CD4-positive, CD25-positive, alpha-beta regulatory T cell (primary cell): Measurements from ENCODE around the gene SLCO2A1. TPM values are rescaled to one million over a fixed set of nuclear protein-coding genes. Genes with fewer than 3 reads are reported as not detected.

ENCODE experiments used
- ATAC-seq, 2 donors: fragments of 150-1000 bp; cut with Tn5 transposase; one replicate each; pipeline ENCODE4 v1.10.0; 2021; ENCODE audit warnings: low read depth in 2 of 2, moderate number of reproducible peaks in 2 of 2, moderate library complexity in 1 of 2
- DNase-seq, 3 donors: peaks; one replicate each; pipeline versions ENCODE4 v3.0.0 to v3.0.0-alpha.2; 2012 to 2022; ENCODE audit warnings: mixed read lengths in 1 of 3
- H3K27ac ChIP-seq: one replicate; pipeline ENCODE4 v1.7.0; 2013; ENCODE audit warnings: mild to moderate bottlenecking, low read length; ENCODE audit not compliant: insufficient read depth, poor library complexity, severe bottlenecking
- H3K27me3 ChIP-seq: one replicate; pipeline ENCODE4 v1.7.0; 2013; ENCODE audit warnings: low read length; ENCODE audit not compliant: control insufficient read depth, insufficient read depth
- H3K36me3 ChIP-seq: one replicate; pipeline ENCODE4 v1.7.0; 2013; ENCODE audit warnings: mild to moderate bottlenecking, low read length, moderate library complexity; ENCODE audit not compliant: control insufficient read depth, insufficient read depth
- H3K4me1 ChIP-seq: 2 replicates; pipeline ENCODE4 v1.7.0; 2013; ENCODE audit warnings: mild to moderate bottlenecking, low read length; ENCODE audit not compliant: insufficient read depth, control insufficient read depth, poor library complexity, severe bottlenecking
- H3K4me3 ChIP-seq: one replicate; pipeline ENCODE4 v1.7.0; 2013; ENCODE audit warnings: low read depth, mild to moderate bottlenecking, low read length, moderate library complexity
- H3K9me3 ChIP-seq, 2 experiments: 1 replicate in 1 of 2; 2 replicates in 1 of 2; pipeline ENCODE4 v1.7.0; 2013; ENCODE audit warnings: low read length in 2 of 2, mild to moderate bottlenecking in 1 of 2, moderate library complexity in 1 of 2; ENCODE audit not compliant: control insufficient read depth in 2 of 2
- H3K27ac Mint-ChIP-seq, 3 donors: one replicate each; pipeline ENCODE4 v1.8.0; 2020 to 2022; ENCODE audit warnings: mild to moderate bottlenecking in 3 of 3, mixed read lengths in 3 of 3, moderate library complexity in 2 of 3
- H3K27me3 Mint-ChIP-seq: one replicate; pipeline ENCODE4 v1.8.0; 2022; ENCODE audit warnings: mild to moderate bottlenecking, mixed read lengths
- H3K36me3 Mint-ChIP-seq: one replicate; pipeline ENCODE4 v1.8.0; 2020; ENCODE audit warnings: mixed read lengths
- H3K4me1 Mint-ChIP-seq, 4 donors: one replicate each; pipeline ENCODE4 v1.8.0; 2020 to 2022; ENCODE audit warnings: mixed read lengths in 4 of 4, mild to moderate bottlenecking in 1 of 4
- H3K4me3 Mint-ChIP-seq, 4 donors: one replicate each; pipeline ENCODE4 v1.8.0; 2020 to 2022; ENCODE audit warnings: mild to moderate bottlenecking in 4 of 4, mixed read lengths in 4 of 4, moderate library complexity in 3 of 4
- H3K9me3 Mint-ChIP-seq, 7 donors: one replicate each; pipeline ENCODE4 v1.8.0; 2020 to 2022; ENCODE audit warnings: mixed read lengths in 7 of 7, mild to moderate bottlenecking in 3 of 7, moderate library complexity in 2 of 7
- polyA plus RNA-seq, 4 donors: library from polyadenylated mRNA; unstranded; fragments of 300-500 nt; fragmentation: Illumina TruSeq; gene quantifications; one replicate each; pipeline ENCODE4 v1.2.3, GENCODE V29; 2021
- total RNA-seq: library from RNA; stranded (reverse); gene quantifications from one replicate; pipeline ENCODE4 v1.2.3, GENCODE V29; 2022

Gene SLCO2A1
- total and polyA plus RNA-seq, 5 donors from 2014 or later = not detected

DNA sequence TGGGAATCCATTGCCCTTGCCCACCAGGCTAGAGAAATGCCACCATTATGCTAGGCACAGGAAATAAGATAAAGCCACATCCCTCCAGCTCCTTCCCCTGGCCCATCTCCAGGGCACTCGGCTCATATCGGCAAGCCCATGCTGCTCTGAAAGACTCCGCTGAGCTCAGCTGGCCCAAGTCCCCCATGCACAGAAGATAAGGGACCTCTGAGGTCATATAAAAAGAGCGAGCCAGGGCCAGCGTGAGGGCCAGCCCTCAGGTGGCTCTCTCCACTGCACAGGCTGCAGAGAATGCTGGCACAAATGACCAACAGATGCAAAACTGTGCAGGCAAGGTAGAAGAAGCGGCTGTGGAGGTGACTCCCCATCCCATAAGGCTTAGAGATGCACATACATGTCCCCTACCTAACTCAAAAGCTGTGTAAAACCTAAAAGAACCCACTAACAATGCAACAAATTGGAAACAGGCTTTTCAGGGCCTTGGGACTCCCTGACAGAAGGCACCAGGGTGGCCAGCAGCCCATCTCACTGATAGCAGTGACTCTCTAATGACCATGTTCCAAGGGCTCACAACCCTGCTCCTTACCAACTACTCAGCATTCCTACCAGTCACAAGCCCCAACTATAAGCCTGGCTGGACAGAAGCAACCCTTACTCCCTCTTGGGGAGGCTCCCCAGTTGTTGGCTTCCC lies 137.0 kb downstream of the SLCO2A1 start:
- Mint-ChIP-seq H3K4me3 (no peak overlapping the region), H3K36me3 (no peaks in the 10 kb centered on the region)

DNA sequence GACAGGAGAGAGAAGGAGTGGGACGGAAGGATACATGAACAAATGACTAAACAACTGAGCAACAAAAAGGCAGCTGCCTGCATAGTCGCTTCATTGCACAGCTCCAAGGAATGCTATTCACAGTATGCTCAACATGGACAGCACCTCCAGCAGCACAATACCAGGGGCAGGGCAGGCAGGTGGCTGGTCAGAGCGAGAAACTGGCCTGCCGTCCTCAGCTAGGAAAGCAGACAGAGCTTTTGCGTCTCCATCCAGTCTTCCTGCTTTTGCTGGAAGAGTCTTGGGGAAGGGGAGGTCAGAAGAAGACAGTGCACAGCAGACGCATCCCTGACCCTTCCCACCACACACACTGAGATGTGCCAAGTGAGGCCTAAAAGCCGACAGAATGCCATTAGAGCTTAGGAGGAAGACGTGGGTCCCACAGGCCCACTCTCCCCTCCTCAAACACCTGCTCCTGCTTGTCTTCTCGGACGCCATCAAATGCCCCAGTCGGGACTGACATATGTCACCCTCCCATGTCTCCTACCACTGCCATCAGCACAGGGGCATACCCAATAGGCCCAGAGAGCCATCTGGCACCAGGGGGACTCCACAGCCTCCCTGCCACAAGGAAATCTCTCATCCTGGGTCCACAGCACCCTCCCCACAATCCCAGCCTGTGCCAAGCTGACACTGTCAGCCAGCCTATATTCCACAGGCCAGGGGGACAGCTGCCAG lies 137.9 kb downstream of the SLCO2A1 start:
- peaks cover 0 to 17% (median 0%) of the 10 kb centered on the region in 4 donors for H3K4me1 Mint-ChIP-seq
- H3K9me3 Mint-ChIP-seq = peaks cover 0 to 1% (median 0%) of the 10 kb centered on the region in 7 donors
- H3K4me3 Mint-ChIP-seq = no peak overlapping the region
- no peaks in the 10 kb centered on the region for H3K36me3 Mint-ChIP-seq
- no peak overlapping the region for H3K27ac Mint-ChIP-seq
- Histone ChIP-seq H3K4me3 (no peak overlapping the region), H3K4me1 (peaks cover 5% of the 10 kb centered on the region), H3K27ac (no peak overlapping the region), H3K9me3 (no peaks in the 10 kb centered on the region), H3K27me3 (no peaks in the 10 kb centered on the region), H3K36me3 (no peaks in the 10 kb centered on the region)
- H3K27me3 Mint-ChIP-seq = peaks cover 32% of the 10 kb centered on the region
- ATAC-seq (no peak), DNase-seq (no peak)

More for the DNA sequence above, 137.0 kb downstream of the SLCO2A1 start:
- Histone ChIP-seq H3K27me3 (no peaks in the 10 kb centered on the region), H3K36me3 (no peaks in the 10 kb centered on the region), H3K4me3 (no peak overlapping the region), H3K27ac (no peak overlapping the region), H3K4me1 (peaks cover 5% of the 10 kb centered on the region), H3K9me3 (no peaks in the 10 kb centered on the region)
- Mint-ChIP-seq H3K4me1 (peaks cover 0 to 19% (median 0%) of the 10 kb centered on the region in 4 donors), H3K9me3 (peaks cover 0 to 1% (median 0%) of the 10 kb centered on the region in 7 donors), H3K27ac (no peak overlapping the region), H3K27me3 (peaks cover 37% of the 10 kb centered on the region)
- ATAC-seq = no peak
- DNase-seq = no peak

DNA sequence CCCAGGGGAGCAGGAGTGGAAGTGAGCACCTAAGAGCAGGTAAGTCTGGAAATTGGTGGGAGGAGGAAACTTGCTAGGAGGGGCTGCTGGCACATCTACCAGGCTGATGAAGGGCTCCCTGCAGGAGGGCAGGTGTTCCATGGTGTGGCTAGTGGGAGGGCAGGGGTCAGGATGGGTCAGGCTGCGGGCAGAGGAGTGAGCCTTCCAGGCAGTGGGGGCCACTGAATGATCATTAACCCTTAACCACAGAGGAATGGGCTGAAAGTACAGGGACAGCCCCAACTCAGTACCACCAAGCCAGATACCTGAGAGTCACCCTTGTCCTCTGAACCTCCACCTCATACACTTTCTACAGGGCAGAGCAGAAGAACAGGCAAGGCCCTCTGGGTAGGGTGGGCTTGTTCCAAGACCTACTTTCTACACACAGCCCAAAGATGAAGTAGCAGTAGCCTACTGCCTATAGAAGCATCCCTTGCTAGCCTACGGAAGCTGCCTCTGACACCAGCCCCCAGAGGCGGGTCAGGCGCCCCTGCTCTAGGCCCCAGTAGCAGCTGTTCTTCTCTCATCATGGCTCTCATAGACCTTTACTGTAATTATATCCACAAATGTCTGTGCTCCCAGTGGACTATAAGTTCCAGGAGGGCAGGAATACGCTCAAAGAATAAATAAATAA lies 138.6 kb downstream of the SLCO2A1 start:
- no peak overlapping the region for H3K4me3 ChIP-seq
- peaks cover 5% of the 10 kb centered on the region for H3K4me1 ChIP-seq
- peaks cover 0 to 10% (median 0%) of the 10 kb centered on the region in 4 donors for H3K4me1 Mint-ChIP-seq
- H3K27ac ChIP-seq = no peak overlapping the region
- H3K27me3 Mint-ChIP-seq = peaks cover 29% of the 10 kb centered on the region
- no peaks in the 10 kb centered on the region for H3K9me3 ChIP-seq
- peaks cover 0 to 1% (median 0%) of the 10 kb centered on the region in 7 donors for H3K9me3 Mint-ChIP-seq
- no peak overlapping the region for H3K27ac Mint-ChIP-seq
- H3K27me3 ChIP-seq = no peaks in the 10 kb centered on the region
- no peaks in the 10 kb centered on the region for H3K36me3 Mint-ChIP-seq
- DNase-seq (no peak), ATAC-seq (no peak)
- H3K36me3 ChIP-seq = no peaks in the 10 kb centered on the region
- no peak overlapping the region for H3K4me3 Mint-ChIP-seq

DNA sequence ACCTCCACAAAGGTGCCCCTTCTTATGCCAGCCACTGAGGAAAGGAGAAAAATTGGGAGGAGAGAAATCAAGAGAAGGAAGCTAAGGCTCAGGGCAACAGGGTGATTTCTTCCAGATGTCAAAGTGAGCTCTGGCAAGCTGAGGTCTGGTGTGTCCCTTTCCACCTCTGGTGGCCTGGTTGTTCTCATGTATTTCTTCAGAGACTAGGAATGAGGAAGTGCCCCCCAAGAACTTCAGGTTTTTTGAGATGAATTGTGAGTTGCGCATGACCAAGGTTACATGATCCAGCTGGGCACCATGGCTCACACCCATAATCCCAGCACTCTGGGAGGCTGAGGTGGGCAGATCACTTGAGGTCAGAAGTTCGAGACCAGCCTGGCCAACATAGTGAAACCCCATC lies 139.7 kb downstream of the SLCO2A1 start:
- Mint-ChIP-seq H3K4me1 (peaks cover 0 to 7% (median 0%) of the 10 kb centered on the region in 4 donors), H3K4me3 (no peak overlapping the region), H3K27ac (no peak overlapping the region), H3K36me3 (no peaks in the 10 kb centered on the region), H3K27me3 (peaks cover 38% of the 10 kb centered on the region), H3K9me3 (peaks cover 0 to 1% (median 0%) of the 10 kb centered on the region in 7 donors)
- no peaks in the 10 kb centered on the region for H3K9me3 ChIP-seq
- no peaks in the 10 kb centered on the region for H3K27me3 ChIP-seq
- no peaks in the 10 kb centered on the region for H3K4me1 ChIP-seq
- no peak for ATAC-seq
- DNase-seq = no peak
- no peak overlapping the region for H3K27ac ChIP-seq
- H3K4me3 ChIP-seq = no peak overlapping the region
- no peaks in the 10 kb centered on the region for H3K36me3 ChIP-seq

DNA sequence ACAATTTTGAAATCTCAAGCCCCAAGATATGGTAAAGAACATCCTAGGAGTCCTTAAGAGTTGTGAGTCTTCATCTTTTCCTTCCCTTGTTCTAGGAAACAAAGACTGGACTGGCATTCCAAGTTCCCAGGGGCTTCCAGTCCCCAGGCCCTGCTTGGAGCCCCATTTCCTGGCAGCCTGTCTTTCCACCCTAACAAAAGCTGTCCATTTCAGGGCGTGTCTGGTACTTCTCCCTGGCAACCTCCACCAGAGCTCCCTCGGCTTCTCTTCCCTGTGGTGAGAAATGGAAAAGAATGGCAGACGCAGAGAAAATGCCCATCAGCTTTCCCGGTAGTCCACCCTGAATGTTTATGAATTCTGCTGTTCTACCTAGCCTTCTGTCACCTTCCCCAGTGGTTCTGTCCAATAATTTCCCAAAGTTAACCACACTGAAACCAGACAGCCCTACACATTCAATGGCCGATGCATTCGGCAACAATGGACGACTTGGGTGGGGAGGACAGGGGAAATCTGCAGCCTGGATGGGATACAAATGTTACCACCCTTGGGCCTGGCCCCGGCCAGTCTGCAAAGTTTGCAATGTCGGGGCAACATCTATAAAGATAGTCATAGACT lies 140.9 kb downstream of the SLCO2A1 start:
- ATAC-seq = no peak
- Mint-ChIP-seq H3K27me3 (peaks cover 33% of the 10 kb centered on the region), H3K4me1 (peaks cover 0 to 7% (median 0%) of the 10 kb centered on the region in 4 donors), H3K9me3 (peaks cover 0 to under 1% (median 0%) of the 10 kb centered on the region in 7 donors), H3K27ac (no peak overlapping the region), H3K36me3 (no peaks in the 10 kb centered on the region), H3K4me3 (no peak overlapping the region)
- Histone ChIP-seq H3K36me3 (no peaks in the 10 kb centered on the region), H3K9me3 (no peaks in the 10 kb centered on the region), H3K4me1 (no peaks in the 10 kb centered on the region), H3K27me3 (no peaks in the 10 kb centered on the region), H3K27ac (no peak overlapping the region), H3K4me3 (no peak overlapping the region)
- no peak for DNase-seq

DNA sequence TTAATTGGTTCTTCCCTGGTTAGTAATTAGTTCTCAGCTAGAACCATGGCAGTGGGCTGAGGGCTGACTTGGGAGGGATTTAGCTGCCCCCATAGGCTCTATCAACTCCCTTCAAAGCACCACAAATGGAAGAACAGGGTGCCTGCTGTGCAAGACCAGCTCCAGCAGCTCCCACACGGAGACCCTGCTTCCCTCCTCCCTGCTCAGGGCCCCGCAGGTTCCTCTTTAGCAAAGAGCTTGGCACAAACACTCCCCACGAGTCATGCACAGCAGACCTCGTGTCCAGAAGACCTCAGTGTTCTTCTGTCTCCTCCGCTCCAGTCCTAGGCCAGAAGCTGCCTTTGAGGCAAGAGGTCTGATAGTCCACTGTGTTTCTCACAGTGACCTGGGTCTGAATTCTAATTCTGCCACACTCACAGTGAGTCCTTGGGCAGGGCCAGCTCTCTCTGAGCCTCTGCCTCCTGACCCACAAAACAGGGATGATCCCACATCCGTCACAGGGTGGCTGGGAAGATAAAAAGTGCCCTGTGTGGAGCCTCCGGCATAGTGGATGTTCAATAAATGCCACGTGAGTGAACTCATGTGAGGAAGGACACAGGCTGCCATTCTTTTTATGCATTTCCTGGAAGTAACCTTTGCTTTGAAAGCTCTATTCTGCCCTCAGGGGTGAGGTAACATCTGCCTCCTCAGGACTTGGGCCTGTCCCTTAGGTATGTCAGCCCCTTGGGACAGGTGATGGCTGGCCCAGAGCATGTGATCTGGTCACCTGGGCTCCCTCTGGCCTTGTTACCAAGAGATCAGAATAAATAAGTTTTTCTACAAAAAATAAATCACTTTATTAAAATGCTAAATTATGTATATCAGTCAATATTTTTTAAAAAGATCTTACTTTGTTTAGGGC lies 141.7 kb downstream of the SLCO2A1 start:
- no peaks in the 10 kb centered on the region for H3K36me3 ChIP-seq
- no peak overlapping the region for H3K27ac Mint-ChIP-seq
- H3K27me3 Mint-ChIP-seq = peaks cover 29% of the 10 kb centered on the region

More for the DNA sequence above, 141.7 kb downstream of the SLCO2A1 start:
- no peak for ATAC-seq
- H3K9me3 Mint-ChIP-seq = no peaks in the 10 kb centered on the region
- Histone ChIP-seq H3K4me1 (no peaks in the 10 kb centered on the region), H3K27me3 (no peaks in the 10 kb centered on the region), H3K4me3 (no peak overlapping the region), H3K27ac (no peak overlapping the region), H3K9me3 (no peaks in the 10 kb centered on the region)
- no peaks in the 10 kb centered on the region for H3K36me3 Mint-ChIP-seq
- no peak overlapping the region for H3K4me3 Mint-ChIP-seq
- no peak for DNase-seq
- H3K4me1 Mint-ChIP-seq = peaks cover 0 to 2% (median 0%) of the 10 kb centered on the region in 4 donors
